Hepatocyte (in vitro differentiated cells): ENCODE measurements around the gene VASN. TPM values are rescaled to one million over a fixed set of nuclear protein-coding genes. Genes with fewer than 3 reads are reported as not detected.

Experiments
- DNase-seq: peaks from one replicate; pipeline ENCODE4 v3.0.0-alpha.2; 2016; ENCODE audit warnings: low spot score
- H2AFZ ChIP-seq: fragments of 200-600 bp; sonication (generic); 2 replicates; pipeline ENCODE4 v1.6.0; 2016; ENCODE audit warnings: antibody characterized with exemption, mild to moderate bottlenecking
- H3K27ac ChIP-seq: fragments of 200-600 bp; sonication (generic); 2 replicates; pipeline ENCODE4 v1.5.1; 2016; ENCODE audit warnings: mild to moderate bottlenecking
- H3K27me3 ChIP-seq: fragments of 200-600 bp; sonication (generic); 2 replicates; pipeline ENCODE4 v1.6.1; 2016
- H3K36me3 ChIP-seq: fragments of 200-600 bp; sonication (generic); replicated peaks from 2 replicates; pipeline ENCODE4 v1.5.1; 2016; ENCODE audit warnings: low read depth; ENCODE audit not compliant: insufficient read depth
- H3K4me1 ChIP-seq: fragments of 200-600 bp; sonication (generic); 2 replicates; pipeline ENCODE4 v1.5.1; 2016; ENCODE audit warnings: mild to moderate bottlenecking, moderate library complexity; ENCODE audit not compliant: insufficient read depth
- H3K4me2 ChIP-seq: fragments of 200-600 bp; sonication (generic); 2 replicates; pipeline ENCODE4 v1.6.0; 2016
- H3K4me3 ChIP-seq: fragments of 200-600 bp; sonication (generic); 2 replicates; pipeline ENCODE4 v1.5.1; 2016; ENCODE audit warnings: mild to moderate bottlenecking
- H3K79me2 ChIP-seq: fragments of 200-600 bp; sonication (generic); 2 replicates; pipeline ENCODE4 v1.6.0; 2017; ENCODE audit warnings: mild to moderate bottlenecking
- H3K9me2 ChIP-seq: fragments of 200-600 bp; sonication (generic); replicated peaks from 2 replicates; pipeline ENCODE4 v1.6.0; 2017; ENCODE audit warnings: mild to moderate bottlenecking; ENCODE audit not compliant: insufficient read depth
- H3K9me3 ChIP-seq: fragments of 200-600 bp; sonication (generic); 2 replicates; pipeline ENCODE4 v1.5.1; 2016; ENCODE audit warnings: low read depth, mild to moderate bottlenecking
- H4K20me1 ChIP-seq: fragments of 200-600 bp; sonication (generic); 2 replicates; pipeline ENCODE4 v1.6.0; 2016; ENCODE audit warnings: mild to moderate bottlenecking; ENCODE audit not compliant: insufficient read depth, poor library complexity, severe bottlenecking
- EZH2 ChIP-seq: fragments of 200-600 bp; sonication (generic); IDR thresholded peaks from 2 replicates; pipeline ENCODE4 v1.6.1; 2016; ENCODE audit warnings: antibody characterized with exemption, mild to moderate bottlenecking, borderline replicate concordance
- EZH2phosphoT487 ChIP-seq: fragments of 200-600 bp; sonication (generic); IDR thresholded peaks from one replicate; pipeline ENCODE4 v1.6.1; 2018; ENCODE audit warnings: antibody characterized with exemption, mild to moderate bottlenecking, low read depth, moderate library complexity; ENCODE audit not compliant: unreplicated experiment, severe bottlenecking
- WGBS: methylation state at CpG from one replicate; pipeline ENCODE4 v1.1.6; 2016; ENCODE audit warnings: low lambda C conversion rate; ENCODE audit errors: missing lambda C conversion rate; 5-methylcytosine and 5-hydroxymethylcytosine counted together
- polyA plus RNA-seq: library from polyadenylated mRNA; unstranded; fragments of >200 nt; fragmentation: Nextera tagmentation; extraction: Ambion mirVana; gene quantifications from 2 replicates; pipeline ENCODE4 v1.2.1, GENCODE V29; 2016
- total RNA-seq: library from RNA; depleted of rRNA; stranded (reverse); fragments of >200 nt; gene quantifications from 2 replicates; pipeline ENCODE4 v1.2.3, GENCODE V29; 2014
- TF ChIP-seq, protein P1 (sequence below): fragments of 200-600 bp; sonication (generic); IDR thresholded peaks from 2 replicates; pipeline ENCODE4 v1.5.1; 2016; ENCODE audit warnings: antibody characterized with exemption, mild to moderate bottlenecking; ENCODE audit not compliant: poor library complexity

The VASN gene
- total RNA-seq: 10.0 and 12.1 TPM in 2 replicates
- polyA plus RNA-seq: 55.9 and 64.2 TPM in 2 replicates

GRCh38 chr16:4371357-4372000 lies at the start of gene VASN:
Gene VASN (plus strand): TSS chr16:4371848. CDS start chr16:4380878, 9,030 bp downstream.
- Histone ChIP-seq H3K9me2 (no peaks in the 10 kb centered on the region), H3K9me3 (no peaks in the 10 kb centered on the region), H3K27ac (peak within 1 kb of the TSS; percentile 95), H3K4me2 (peak within 1 kb of the TSS; percentile 97), H3K27me3 (no peaks in the 10 kb centered on the region), H3K4me3 (peak within 1 kb of the TSS; percentile 91), H3K4me1 (peaks cover 46% of the 10 kb centered on the region), H4K20me1 (peaks cover 27% of the 10 kb centered on the region), H3K79me2 (peaks cover 42% of the 10 kb centered on the region), H3K36me3 (no peaks in the 10 kb centered on the region), H2AFZ (no peak within 1 kb of the TSS)
- 8% methylated on average over 13 of the region's 50 CpGs for WGBS
- TF ChIP-seq EZH2 (no peak), EZH2phosphoT487 (no peak)
- TF ChIP-seq, protein P1, sequence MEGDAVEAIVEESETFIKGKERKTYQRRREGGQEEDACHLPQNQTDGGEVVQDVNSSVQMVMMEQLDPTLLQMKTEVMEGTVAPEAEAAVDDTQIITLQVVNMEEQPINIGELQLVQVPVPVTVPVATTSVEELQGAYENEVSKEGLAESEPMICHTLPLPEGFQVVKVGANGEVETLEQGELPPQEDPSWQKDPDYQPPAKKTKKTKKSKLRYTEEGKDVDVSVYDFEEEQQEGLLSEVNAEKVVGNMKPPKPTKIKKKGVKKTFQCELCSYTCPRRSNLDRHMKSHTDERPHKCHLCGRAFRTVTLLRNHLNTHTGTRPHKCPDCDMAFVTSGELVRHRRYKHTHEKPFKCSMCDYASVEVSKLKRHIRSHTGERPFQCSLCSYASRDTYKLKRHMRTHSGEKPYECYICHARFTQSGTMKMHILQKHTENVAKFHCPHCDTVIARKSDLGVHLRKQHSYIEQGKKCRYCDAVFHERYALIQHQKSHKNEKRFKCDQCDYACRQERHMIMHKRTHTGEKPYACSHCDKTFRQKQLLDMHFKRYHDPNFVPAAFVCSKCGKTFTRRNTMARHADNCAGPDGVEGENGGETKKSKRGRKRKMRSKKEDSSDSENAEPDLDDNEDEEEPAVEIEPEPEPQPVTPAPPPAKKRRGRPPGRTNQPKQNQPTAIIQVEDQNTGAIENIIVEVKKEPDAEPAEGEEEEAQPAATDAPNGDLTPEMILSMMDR: no peak
- peak; percentile 93 for DNase-seq

GRCh38 chr16:4322121-4323052 lies 49.3 kb upstream of the VASN start:
- Histone ChIP-seq H3K79me2 (peaks cover 100% of the 10 kb centered on the region), H3K27me3 (no peaks in the 10 kb centered on the region), H2AFZ (no peak overlapping the region), H4K20me1 (peaks cover 77% of the 10 kb centered on the region), H3K4me3 (no peak overlapping the region), H3K36me3 (no peaks in the 10 kb centered on the region), H3K9me2 (no peaks in the 10 kb centered on the region), H3K27ac (peak overlapping the region; percentile 97), H3K4me2 (no peak overlapping the region), H3K4me1 (peaks cover 73% of the 10 kb centered on the region), H3K9me3 (no peaks in the 10 kb centered on the region)
- DNase-seq: no peak
- TF ChIP-seq, protein P1: no peak
- TF ChIP-seq EZH2 (no peak), EZH2phosphoT487 (no peak)
- WGBS: 95% methylated on average over 29 of the region's 30 CpGs

DNA sequence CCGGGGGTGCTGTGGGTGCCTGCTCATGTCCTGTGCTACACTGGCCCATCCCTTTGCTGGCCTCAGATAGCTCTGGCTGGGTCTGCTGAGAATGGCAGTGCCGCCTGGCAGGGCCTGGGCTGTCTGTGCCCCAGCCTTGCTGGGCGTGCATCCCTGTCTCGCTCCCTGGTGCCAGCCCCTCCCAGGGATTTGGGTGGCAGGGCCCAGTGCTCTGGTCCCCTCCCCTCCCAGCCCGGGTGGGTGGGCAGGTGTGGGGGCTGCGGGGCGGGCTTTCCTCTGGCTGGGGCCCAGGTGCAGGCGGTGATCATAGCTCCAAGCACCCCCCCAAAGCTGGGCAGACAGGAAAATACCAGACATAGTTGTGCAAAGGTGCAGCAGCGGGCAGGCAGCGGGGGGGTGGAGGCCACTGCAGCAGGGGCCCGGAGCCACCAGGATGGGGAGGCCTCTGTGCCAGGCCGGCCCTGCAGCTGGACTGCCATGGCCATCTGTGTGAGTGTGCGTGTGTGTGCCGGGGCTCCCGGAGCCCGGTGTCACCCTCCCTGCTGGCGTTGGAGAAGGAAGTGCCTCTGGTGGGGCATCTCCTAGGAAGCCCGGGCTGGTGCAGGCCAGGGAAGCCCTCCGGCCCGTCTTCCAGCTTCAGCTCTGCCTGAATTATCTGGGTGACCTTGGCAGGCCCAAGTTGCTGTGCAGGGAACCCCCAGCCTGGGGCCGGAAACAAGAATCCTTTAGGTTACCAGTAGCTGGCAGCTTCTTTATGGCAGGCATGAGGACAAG lies 48.4 kb upstream of the VASN start:
- Histone ChIP-seq H4K20me1 (peaks cover 68% of the 10 kb centered on the region), H3K36me3 (no peaks in the 10 kb centered on the region), H3K4me3 (no peak overlapping the region), H3K27ac (peak overlapping the region; percentile 97), H3K27me3 (no peaks in the 10 kb centered on the region), H2AFZ (no peak overlapping the region), H3K79me2 (peaks cover 98% of the 10 kb centered on the region), H3K4me1 (peaks cover 71% of the 10 kb centered on the region), H3K4me2 (peak overlapping the region; percentile 77), H3K9me3 (no peaks in the 10 kb centered on the region), H3K9me2 (no peaks in the 10 kb centered on the region)
- WGBS: 84% methylated on average over 16 of the region's 21 CpGs
- DNase-seq: peak; percentile 31
- no peak for TF ChIP-seq EZH2
- TF ChIP-seq EZH2phosphoT487: no peak
- TF ChIP-seq, protein P1: no peak
